GM12864 (cell line): Measurements from ENCODE around the gene ARHGAP22.
"Not testable (repeated sequence)": the region's sequence is repeated elsewhere in the genome, so short reads cannot be mapped to it uniquely, and the experiment has no call there.

Source experiments
- DNase-seq: peaks from one replicate; pipeline ENCODE4 v3.0.0-alpha.2; 2011; ENCODE audit warnings: low read depth
- H3K4me3 ChIP-seq: 2 replicates; pipeline ENCODE4 v1.5.1; 2011; ENCODE audit warnings: mild to moderate bottlenecking, low read depth, low read length, control low read depth
- CTCF ChIP-seq: IDR thresholded peaks from 2 replicates; pipeline ENCODE4 v1.5.1; 2011; ENCODE audit warnings: low read depth, mild to moderate bottlenecking, moderate library complexity, low read length, control low read depth, inconsistent platforms; ENCODE audit errors: missing control alignments

Gene ARHGAP22

GRCh38 chr10:48649349-48649944 lies 44.6 kb upstream of the ARHGAP22 start:
- no peak for TF ChIP-seq CTCF
- H3K4me3 ChIP-seq: no peak overlapping the region
- DNase-seq: no peak

- no peak for TF ChIP-seq CTCF
- DNase-seq: no peak
- H3K4me3 ChIP-seq: no peak overlapping the region
Observed at GRCh38 chr10:48648172-48648942, 43.5 kb upstream of the ARHGAP22 start.

DNA sequence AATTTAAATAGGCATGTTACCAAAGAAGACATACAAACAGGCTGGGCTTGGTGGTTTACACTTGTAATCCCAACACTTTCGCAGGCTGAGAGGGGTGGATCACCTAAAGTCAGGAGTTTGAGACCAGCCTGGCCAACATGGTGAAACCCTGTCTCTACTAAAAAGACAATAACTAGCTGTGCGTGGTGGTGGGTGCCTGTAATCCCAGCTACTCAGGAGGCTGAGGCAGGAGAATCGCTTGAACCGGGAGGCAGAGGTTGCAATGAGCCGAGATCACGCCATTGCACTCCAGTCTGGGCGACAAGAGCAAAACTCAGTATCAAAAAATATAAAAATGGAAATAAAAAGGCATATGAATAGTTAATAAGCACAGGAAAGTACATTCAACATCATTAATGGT lies 42.2 kb upstream of the ARHGAP22 start:
- DNase-seq: not testable (repeated sequence)

GRCh38 chr10:48645600-48645999 lies 40.7 kb upstream of the ARHGAP22 start:
- DNase-seq: no peak
- H3K4me3 ChIP-seq: no peak overlapping the region
- TF ChIP-seq CTCF: no peak

More for the DNA sequence above, 42.2 kb upstream of the ARHGAP22 start:
- not testable (repeated sequence) for H3K4me3 ChIP-seq

- DNase-seq, H3K4me3 ChIP-seq: not testable (repeated sequence)
Observed at GRCh38 chr10:48641099-48641690, 36.3 kb upstream of the ARHGAP22 start.

- no peak for TF ChIP-seq CTCF
- H3K4me3 ChIP-seq: no peak overlapping the region
- no peak for DNase-seq
Observed at GRCh38 chr10:48640326-48640725, 35.5 kb upstream of the ARHGAP22 start.

GRCh38 chr10:48639632-48640031 lies 34.8 kb upstream of the ARHGAP22 start:
- no peak for DNase-seq
- no peak for TF ChIP-seq CTCF
- no peak overlapping the region for H3K4me3 ChIP-seq
